Urothelium cell line (cell line): ENCODE data around the gene SNCG.
"Not testable (repeated sequence)": the region's sequence is repeated elsewhere in the genome, so short reads cannot be mapped to it uniquely, and the experiment has no call there.

ENCODE experiments used
- DNase-seq: peaks from one replicate; pipeline ENCODE4 v3.0.0; 2011; ENCODE audit warnings: low spot score, mixed read lengths
- FAIRE-seq: peaks from 2 replicates; lab custom pipeline; 2011; peaks lifted over from hg19 to GRCh38; lab: Jason Lieb, UNC

SNCG gene

GRCh38 chr10:86974484-86974883 lies 16.1 kb downstream of the SNCG start:
- FAIRE-seq (no peak), DNase-seq (no peak)

- DNase-seq (no peak), FAIRE-seq (no peak)
Observed at GRCh38 chr10:86976362-86977056, 18.1 kb downstream of the SNCG start.

DNA sequence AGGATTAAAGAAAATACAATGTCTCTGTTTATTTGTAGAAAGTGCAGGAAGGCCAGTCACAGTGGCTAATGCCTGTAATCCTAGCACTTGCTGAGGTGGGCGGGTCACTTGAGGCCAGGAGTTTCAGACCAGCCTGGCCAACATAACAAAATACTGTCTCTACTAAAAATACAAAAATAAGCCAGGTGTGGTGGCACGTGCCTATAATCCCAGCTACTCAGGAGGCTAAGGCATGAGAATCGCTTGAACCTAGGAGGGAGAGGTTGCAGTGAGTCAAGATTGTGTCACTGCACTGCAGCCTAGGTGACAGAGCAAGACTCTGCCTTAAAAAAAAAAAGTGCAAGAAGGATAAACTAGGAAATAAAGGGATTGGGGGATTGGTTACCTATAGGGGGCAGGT lies 20.1 kb downstream of the SNCG start:
- not testable (repeated sequence) for FAIRE-seq, DNase-seq

- no peak for DNase-seq
- FAIRE-seq: no peak
Observed at GRCh38 chr10:86979296-86979818, 21.0 kb downstream of the SNCG start.

GRCh38 chr10:86979977-86980448 lies 21.6 kb downstream of the SNCG start:
- DNase-seq (no peak), FAIRE-seq (no peak)

DNA sequence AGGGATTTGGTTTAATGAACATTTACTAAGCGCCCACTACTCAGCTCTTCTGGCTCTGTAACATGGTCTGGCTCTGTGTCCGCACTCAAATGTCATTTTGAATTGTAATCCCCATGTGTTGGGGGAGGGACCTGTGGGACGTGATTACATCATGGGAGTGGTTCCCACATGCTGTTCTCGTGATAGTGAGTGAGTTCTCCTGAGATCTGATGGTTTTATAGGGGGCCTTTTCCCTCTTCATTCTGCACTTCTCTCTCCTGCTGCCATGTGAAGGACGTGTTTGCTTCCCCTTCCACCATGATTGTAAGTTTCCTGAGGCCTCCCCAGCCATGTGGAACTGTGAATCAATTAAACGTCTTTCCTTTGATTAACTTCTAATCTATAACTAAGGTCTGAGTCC lies 22.6 kb downstream of the SNCG start:
- not testable (repeated sequence) for FAIRE-seq, DNase-seq

DNA sequence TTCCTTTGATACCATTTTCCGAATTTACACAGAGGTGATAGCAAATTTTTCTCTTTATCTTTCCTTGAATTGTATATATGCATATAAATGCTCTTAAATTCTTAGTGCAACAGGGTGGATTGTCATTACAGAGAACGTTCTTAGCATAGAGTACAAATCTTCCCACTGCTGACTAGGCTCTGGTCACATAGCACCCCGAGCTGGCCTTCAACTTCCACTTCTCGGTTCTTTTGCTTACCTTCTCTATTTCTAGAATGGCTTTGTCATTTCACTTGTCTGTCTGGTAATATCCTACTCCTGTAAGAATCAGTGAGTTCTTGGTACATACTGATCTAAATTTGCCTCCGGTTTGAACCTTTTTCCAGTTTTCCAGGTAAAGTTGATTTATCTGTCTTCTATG lies 23.3 kb downstream of the SNCG start:
- FAIRE-seq: no peak

DNA sequence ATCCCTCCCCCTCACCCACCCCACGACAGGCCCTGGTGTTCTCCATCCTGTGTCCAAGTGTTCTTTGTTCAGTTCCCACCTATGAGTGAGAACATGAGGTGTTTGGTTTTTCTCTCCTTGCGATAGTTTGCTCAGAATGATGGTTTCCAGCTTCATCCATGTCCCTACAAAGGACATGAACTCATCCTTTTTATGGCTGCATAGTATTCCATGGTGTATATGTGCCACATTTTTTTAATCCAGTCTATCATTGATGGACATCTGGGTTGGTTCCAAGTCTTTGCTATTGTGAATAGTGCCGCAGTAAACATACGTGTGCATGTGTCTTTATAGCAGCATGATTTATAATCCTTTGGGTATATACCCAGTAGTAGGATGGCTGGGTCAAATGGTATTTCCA lies 26.1 kb downstream of the SNCG start:
- DNase-seq, FAIRE-seq: not testable (repeated sequence)

More for the DNA sequence above, 23.3 kb downstream of the SNCG start:
- no peak for DNase-seq

- no peak for FAIRE-seq
- DNase-seq: no peak
Observed at GRCh38 chr10:86988520-86988919, 30.1 kb downstream of the SNCG start.

DNA sequence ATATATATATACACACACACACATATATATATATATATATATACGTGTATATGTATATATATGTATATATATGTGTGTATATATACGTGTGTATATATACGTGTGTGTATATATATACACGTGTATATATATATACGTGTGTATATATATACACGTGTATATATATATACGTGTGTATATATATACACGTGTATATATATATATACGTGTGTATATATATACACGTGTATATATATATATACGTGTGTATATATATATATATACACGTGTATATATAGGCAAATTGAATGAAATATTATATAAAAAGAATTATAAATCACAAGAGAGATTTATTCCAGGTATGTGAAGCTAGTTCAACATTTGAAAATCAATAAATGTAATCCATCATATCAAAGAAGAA lies 33.0 kb downstream of the SNCG start:
- FAIRE-seq, DNase-seq: not testable (repeated sequence)

DNA sequence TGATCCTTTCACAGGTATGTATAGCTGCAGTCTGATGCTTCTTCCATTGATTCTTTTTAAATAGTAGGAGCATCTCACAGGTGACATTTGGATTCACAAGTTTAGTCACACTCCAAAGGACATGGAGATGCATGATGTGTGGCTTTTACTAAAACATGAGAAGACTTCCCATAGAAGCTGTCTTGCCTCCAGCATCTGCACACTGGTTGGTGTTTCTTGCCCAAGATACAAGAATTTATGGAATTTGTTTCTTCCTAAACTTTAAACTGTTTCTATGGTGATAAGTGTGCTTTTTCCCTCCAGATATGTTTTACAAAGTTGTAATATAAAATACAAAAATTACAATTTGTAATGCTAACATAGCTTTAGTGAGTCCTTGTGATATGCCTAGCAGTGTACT lies 34.1 kb downstream of the SNCG start:
- no peak for FAIRE-seq
- no peak for DNase-seq

GRCh38 chr10:86992929-86993328 lies 34.5 kb downstream of the SNCG start:
- no peak for DNase-seq
- FAIRE-seq: no peak

GRCh38 chr10:86999802-87000403 lies 41.5 kb downstream of the SNCG start:
- not testable (repeated sequence) for FAIRE-seq, DNase-seq

GRCh38 chr10:87000491-87000890 lies 42.1 kb downstream of the SNCG start:
- DNase-seq (no peak), FAIRE-seq (no peak)

GRCh38 chr10:87007124-87007523 lies 48.7 kb downstream of the SNCG start:
- FAIRE-seq, DNase-seq: not testable (repeated sequence)

DNA sequence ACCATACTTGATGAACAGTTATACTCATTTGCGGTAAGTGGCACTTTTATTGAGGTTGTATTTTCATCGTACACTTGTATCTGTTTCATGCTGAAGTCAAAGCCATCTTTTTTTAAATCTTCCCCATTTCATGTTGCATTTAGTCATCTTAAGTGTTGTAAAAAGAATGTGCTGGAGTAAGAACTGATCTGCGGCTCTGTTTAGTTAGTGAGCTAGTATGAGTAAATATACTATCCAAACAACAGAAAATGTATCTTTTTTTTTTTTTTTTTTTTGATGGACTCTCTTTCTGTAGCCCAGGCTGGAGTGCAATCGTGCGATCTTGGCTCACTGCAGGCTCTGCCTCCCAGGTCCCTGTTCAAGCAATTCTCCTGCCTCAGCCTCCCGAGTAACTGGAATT lies 49.3 kb downstream of the SNCG start:
- not testable (repeated sequence) for FAIRE-seq, DNase-seq

DNA sequence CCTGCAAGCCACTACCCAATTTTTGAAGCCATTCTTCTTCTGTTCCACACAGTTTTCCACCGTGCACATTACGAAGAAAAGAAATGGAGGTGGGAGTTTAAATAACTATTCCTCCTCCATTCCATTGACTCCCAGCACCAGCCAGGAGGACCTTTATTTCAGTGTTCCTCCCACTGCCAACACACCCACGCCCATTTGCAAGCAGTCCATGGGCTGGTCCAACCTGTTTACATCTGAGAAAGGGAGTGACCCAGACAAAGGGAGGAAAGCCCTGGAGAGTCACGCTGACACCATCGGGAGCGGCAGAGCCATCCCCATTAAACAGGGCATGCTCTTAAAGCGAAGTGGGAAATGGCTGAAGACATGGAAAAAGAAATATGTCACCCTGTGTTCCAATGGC lies 49.9 kb downstream of the SNCG start:
- not testable (repeated sequence) for DNase-seq, FAIRE-seq

DNA sequence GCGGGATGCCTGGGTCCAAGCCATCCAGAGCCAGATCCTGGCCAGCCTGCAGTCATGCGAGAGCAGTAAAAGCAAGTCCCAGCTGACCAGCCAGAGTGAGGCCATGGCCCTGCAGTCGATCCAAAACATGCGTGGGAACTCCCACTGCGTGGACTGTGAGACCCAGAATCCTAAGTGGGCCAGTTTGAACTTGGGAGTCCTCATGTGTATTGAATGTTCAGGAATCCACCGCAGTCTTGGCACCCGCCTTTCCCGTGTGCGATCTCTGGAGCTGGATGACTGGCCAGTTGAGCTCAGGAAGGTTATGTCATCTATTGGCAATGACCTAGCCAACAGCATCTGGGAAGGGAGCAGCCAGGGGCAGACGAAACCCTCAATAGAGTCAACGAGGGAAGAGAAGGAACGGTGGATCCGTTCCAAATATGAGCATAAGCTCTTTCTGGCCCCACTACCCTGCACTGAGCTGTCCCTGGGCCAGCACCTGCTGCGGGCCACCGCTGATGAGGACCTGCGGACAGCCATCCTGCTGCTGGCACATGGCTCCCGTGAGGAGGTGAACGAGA lies 50.8 kb downstream of the SNCG start:
- not testable (repeated sequence) for DNase-seq, FAIRE-seq
